Testis (tissue), 2 donors: ENCODE data around the gene MAP3K7CL.

Source experiments
- CTCF ChIP-seq, 3 experiments: fragments of 450-650 bp in 2 of 3; fragments of 200-600 bp in 1 of 3; sonication (generic) in 1 of 3; IDR thresholded peaks; one replicate each; pipeline ENCODE4 v1.5.1; 2016 to 2019; ENCODE audit warnings: antibody characterized with exemption in 3 of 3, mild to moderate bottlenecking in 2 of 3, moderate library complexity in 1 of 3
- POLR2A ChIP-seq: fragments of 450-650 bp; IDR thresholded peaks from one replicate; pipeline ENCODE4 v1.6.1; 2017; ENCODE audit warnings: antibody characterized with exemption, mild to moderate bottlenecking, moderate library complexity

- TF ChIP-seq POLR2A (no peak), CTCF (IDR thresholded peaks at IDR 0.05) (no peak)
Observed at GRCh38 chr21:29135481-29135880, 5.0 kb downstream of the MAP3K7CL start.
